GM23338 (cell line): ENCODE measurements around the gene TRIO. TPM values are rescaled to one million over a fixed set of nuclear protein-coding genes. Genes with fewer than 3 reads are reported as not detected.

Experiments used
- ATAC-seq: fragments of 200-7000 bp; cut with Tn5 transposase; 3 replicates; pipeline ENCODE4 v1.9.1; 2020
- DNase-seq: peaks from one replicate; pipeline ENCODE4 v3.0.0-alpha.2; 2015; ENCODE audit warnings: low spot score
- H2AFZ ChIP-seq: fragments of 200-600 bp; sonication (generic); 2 replicates; pipeline ENCODE4 v1.8.0; 2016; ENCODE audit warnings: antibody characterized with exemption, mild to moderate bottlenecking, moderate library complexity
- H3F3A ChIP-seq: fragments of 200-600 bp; sonication (generic); replicated peaks from 2 replicates; pipeline ENCODE4 v1.8.0; 2017; ENCODE audit warnings: antibody characterized with exemption, mixed run types, low read depth
- H3K27ac ChIP-seq: fragments of 200-600 bp; sonication (generic); 2 replicates; pipeline ENCODE4 v1.6.1; 2016; ENCODE audit warnings: low read depth
- H3K27me3 ChIP-seq: fragments of 200-600 bp; sonication (generic); 2 replicates; pipeline ENCODE4 v1.8.0; 2016; ENCODE audit warnings: mild to moderate bottlenecking, mixed run types, moderate library complexity; ENCODE audit not compliant: insufficient read depth
- H3K36me3 ChIP-seq: fragments of 200-600 bp; sonication (generic); 2 replicates; pipeline ENCODE4 v1.8.0; 2016; ENCODE audit warnings: mild to moderate bottlenecking; ENCODE audit not compliant: insufficient read depth
- H3K4me1 ChIP-seq: fragments of 200-600 bp; sonication (generic); 2 replicates; pipeline ENCODE4 v1.8.0; 2016; ENCODE audit warnings: mild to moderate bottlenecking, moderate library complexity; ENCODE audit not compliant: insufficient read depth
- H3K4me2 ChIP-seq: fragments of 200-600 bp; sonication (generic); 2 replicates; pipeline ENCODE4 v1.7.1; 2017; ENCODE audit warnings: mixed run types
- H3K4me3 ChIP-seq: fragments of 200-600 bp; sonication (generic); 2 replicates; pipeline ENCODE4 v1.6.1; 2016; ENCODE audit warnings: mixed run types
- H3K79me2 ChIP-seq: fragments of 200-600 bp; sonication (generic); replicated peaks from 2 replicates; pipeline ENCODE4 v1.8.0; 2017; ENCODE audit warnings: mild to moderate bottlenecking; ENCODE audit not compliant: insufficient read depth
- H3K9me2 ChIP-seq: fragments of 200-600 bp; sonication (generic); 2 replicates; pipeline ENCODE4 v1.8.0; 2017; ENCODE audit not compliant: insufficient read depth
- H4K20me1 ChIP-seq: fragments of 200-600 bp; sonication (generic); replicated peaks from 2 replicates; pipeline ENCODE4 v1.8.0; 2017; ENCODE audit warnings: mild to moderate bottlenecking; ENCODE audit not compliant: insufficient read depth
- H3K27ac Mint-ChIP-seq: 2 replicates; pipeline ENCODE4 v1.8.0; 2020; ENCODE audit warnings: inconsistent platforms, mild to moderate bottlenecking, moderate library complexity, mixed read lengths
- H3K27me3 Mint-ChIP-seq: 3 replicates; pipeline ENCODE4 v1.8.0; 2022; ENCODE audit warnings: low read depth, mild to moderate bottlenecking, moderate library complexity, mixed read lengths, inconsistent platforms; ENCODE audit not compliant: insufficient read depth, poor library complexity
- H3K36me3 Mint-ChIP-seq: 3 replicates; pipeline ENCODE4 v1.8.0; 2021; ENCODE audit warnings: low read depth, mild to moderate bottlenecking, inconsistent platforms, moderate library complexity, mixed read lengths
- H3K4me1 Mint-ChIP-seq: 3 replicates; pipeline ENCODE4 v1.8.0; 2020; ENCODE audit warnings: mild to moderate bottlenecking, inconsistent platforms, mixed read lengths
- H3K4me3 Mint-ChIP-seq: 3 replicates; pipeline ENCODE4 v1.8.0; 2021; ENCODE audit warnings: moderate library complexity, mild to moderate bottlenecking, inconsistent platforms, mixed read lengths
- H3K9me3 Mint-ChIP-seq: 3 replicates; pipeline ENCODE4 v1.8.0; 2020; ENCODE audit warnings: moderate library complexity, mild to moderate bottlenecking, inconsistent platforms, mixed read lengths
- CREB1 ChIP-seq: fragments of 250-450 bp; sonication (Bioruptor Pico); IDR thresholded peaks from 2 replicates; pipeline ENCODE4 v1.5.0; 2020; ENCODE audit warnings: low read depth, mild to moderate bottlenecking, moderate library complexity
- EZH2 ChIP-seq: fragments of 200-600 bp; sonication (generic); IDR thresholded peaks from one replicate; pipeline ENCODE4 v1.8.0; 2017; ENCODE audit warnings: antibody characterized with exemption, mild to moderate bottlenecking, low read depth; ENCODE audit not compliant: unreplicated experiment
- EZH2phosphoT487 ChIP-seq: fragments of 200-600 bp; sonication (generic); IDR thresholded peaks from one replicate; pipeline ENCODE4 v1.8.1; 2018; ENCODE audit warnings: antibody characterized with exemption; ENCODE audit not compliant: unreplicated experiment
- JUNB ChIP-seq: IDR thresholded peaks from one replicate; pipeline ENCODE4 v1.6.1; 2016; ENCODE audit warnings: antibody characterized with exemption; ENCODE audit not compliant: unreplicated experiment
- NANOG ChIP-seq: IDR thresholded peaks from 2 replicates; pipeline ENCODE4 v1.6.1; 2016; ENCODE audit warnings: antibody characterized with exemption, borderline replicate concordance
- POLR2AphosphoS5 ChIP-seq: IDR thresholded peaks from 2 replicates; pipeline ENCODE4 v1.6.1; 2016; ENCODE audit warnings: antibody characterized with exemption, low read depth
- STAT1 ChIP-seq: IDR thresholded peaks from one replicate; pipeline ENCODE4 v1.6.1; 2016; ENCODE audit warnings: antibody characterized with exemption; ENCODE audit not compliant: unreplicated experiment
- ZNF114 ChIP-seq: fragments of 250-450 bp; sonication (Bioruptor Pico); IDR thresholded peaks from 2 replicates; pipeline ENCODE4 v1.5.0; 2020; ENCODE audit warnings: mild to moderate bottlenecking, moderate library complexity
- ZNF331 ChIP-seq: fragments of 250-450 bp; sonication (Bioruptor Pico); IDR thresholded peaks from 2 replicates; pipeline ENCODE4 v1.5.0; 2020; ENCODE audit warnings: low read depth, mild to moderate bottlenecking, moderate library complexity
- polyA plus RNA-seq: library from polyadenylated mRNA; unstranded; fragments of >200 nt; fragmentation: Nextera tagmentation; extraction: Ambion mirVana; gene quantifications from 2 replicates; pipeline ENCODE4 v1.2.1, GENCODE V29; 2016
- total RNA-seq: library from RNA; depleted of rRNA; stranded (reverse); fragments of >200 nt; shearing (Covaris generic); gene quantifications from 2 replicates; pipeline ENCODE4 v1.2.3, GENCODE V29; 2014
- TF ChIP-seq, protein P1 (sequence below): fragments of 250-450 bp; sonication (Bioruptor Pico); IDR thresholded peaks from 2 replicates; pipeline ENCODE4 v1.5.0; 2020; ENCODE audit warnings: mild to moderate bottlenecking, moderate library complexity
- TF ChIP-seq, protein P2 (sequence below): IDR thresholded peaks from 2 replicates; pipeline ENCODE4 v1.6.1; 2016; ENCODE audit warnings: antibody characterized with exemption
- TF ChIP-seq, protein P3 (sequence below): IDR thresholded peaks from one replicate; pipeline ENCODE4 v1.6.1; 2018; ENCODE audit warnings: antibody characterized with exemption; ENCODE audit not compliant: unreplicated experiment
- TF ChIP-seq, protein P4 (sequence below), 2 experiments: fragments of 200-600 bp in 1 of 2; sonication (generic) in 1 of 2; conservative IDR thresholded peaks; 2 replicates each; pipeline versions ENCODE4 v1.5.1 to v1.6.1; 2016 to 2017; ENCODE audit warnings: antibody characterized with exemption in 2 of 2, low read depth in 2 of 2, mild to moderate bottlenecking in 2 of 2, moderate library complexity in 1 of 2

The TRIO gene
- total and polyA plus RNA-seq, 2 experiments from 2014 or later, result 13.8 to 113 TPM

DNA sequence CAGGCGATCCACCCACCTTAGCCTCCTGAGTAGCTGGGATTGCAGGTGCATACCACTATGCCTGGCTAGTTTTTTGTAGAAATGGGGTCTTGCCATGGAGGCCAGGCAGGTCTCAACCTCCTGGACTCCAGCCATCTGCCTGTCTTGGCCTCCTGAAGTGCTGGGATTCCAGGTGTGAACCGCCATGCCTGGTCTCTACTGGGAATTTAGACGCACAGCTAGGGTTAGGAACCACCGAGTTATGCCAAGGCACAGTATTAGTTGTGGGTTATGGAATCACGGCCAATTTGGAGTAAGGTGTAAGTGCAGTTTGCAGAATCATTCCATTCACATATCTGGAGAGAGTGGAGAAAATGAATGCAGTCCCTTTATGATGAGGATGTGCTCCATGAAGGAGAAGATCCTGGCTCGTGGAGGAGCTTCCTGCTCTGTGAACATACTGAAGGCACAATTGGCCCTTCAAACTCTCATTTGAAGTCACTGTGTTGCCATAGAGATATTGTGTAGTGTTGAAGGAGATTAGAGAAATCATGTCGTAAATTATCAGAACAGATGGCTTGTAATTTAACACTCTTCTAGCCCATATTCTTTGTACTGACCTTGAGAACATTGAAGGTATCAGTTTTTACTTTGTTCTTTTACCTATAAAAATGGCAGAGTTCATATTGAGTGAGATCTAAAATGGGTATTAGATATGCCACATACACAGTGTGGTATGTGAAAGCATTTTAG is 18.8 kb downstream of the TRIO start:
- no peak for ATAC-seq
- Histone ChIP-seq H3K36me3 (no peaks in the 10 kb centered on the region), H2AFZ (no peak overlapping the region), H3K4me2 (no peak overlapping the region), H3K9me2 (no peaks in the 10 kb centered on the region), H4K20me1 (peaks cover 62% of the 10 kb centered on the region), H3K4me1 (peaks cover 28% of the 10 kb centered on the region), H3K4me3 (no peak overlapping the region), H3F3A (no peaks in the 10 kb centered on the region), H3K27me3 (no peaks in the 10 kb centered on the region), H3K79me2 (peaks cover 99% of the 10 kb centered on the region), H3K27ac (no peak overlapping the region)
- H3K9me3 Mint-ChIP-seq, result peaks cover 10% of the 10 kb centered on the region; the same call in 2 of the 3 replicates
- no peak overlapping the region for H3K27ac Mint-ChIP-seq
- peaks cover 5% of the 10 kb centered on the region for H3K27me3 Mint-ChIP-seq
- H3K36me3 Mint-ChIP-seq, result peaks cover 23% of the 10 kb centered on the region
- DNase-seq, result no peak
- no peak overlapping the region for H3K4me3 Mint-ChIP-seq
- TF ChIP-seq EZH2 (no peak), STAT1 (no peak), JUNB (no peak), ZNF331 (CRISPR knock-in tag) (no peak), ZNF114 (CRISPR knock-in tag) (no peak), EZH2phosphoT487 (no peak), CREB1 (CRISPR knock-in tag) (no peak), NANOG (no peak), POLR2AphosphoS5 (no peak)
- TF ChIP-seq, protein P1, sequence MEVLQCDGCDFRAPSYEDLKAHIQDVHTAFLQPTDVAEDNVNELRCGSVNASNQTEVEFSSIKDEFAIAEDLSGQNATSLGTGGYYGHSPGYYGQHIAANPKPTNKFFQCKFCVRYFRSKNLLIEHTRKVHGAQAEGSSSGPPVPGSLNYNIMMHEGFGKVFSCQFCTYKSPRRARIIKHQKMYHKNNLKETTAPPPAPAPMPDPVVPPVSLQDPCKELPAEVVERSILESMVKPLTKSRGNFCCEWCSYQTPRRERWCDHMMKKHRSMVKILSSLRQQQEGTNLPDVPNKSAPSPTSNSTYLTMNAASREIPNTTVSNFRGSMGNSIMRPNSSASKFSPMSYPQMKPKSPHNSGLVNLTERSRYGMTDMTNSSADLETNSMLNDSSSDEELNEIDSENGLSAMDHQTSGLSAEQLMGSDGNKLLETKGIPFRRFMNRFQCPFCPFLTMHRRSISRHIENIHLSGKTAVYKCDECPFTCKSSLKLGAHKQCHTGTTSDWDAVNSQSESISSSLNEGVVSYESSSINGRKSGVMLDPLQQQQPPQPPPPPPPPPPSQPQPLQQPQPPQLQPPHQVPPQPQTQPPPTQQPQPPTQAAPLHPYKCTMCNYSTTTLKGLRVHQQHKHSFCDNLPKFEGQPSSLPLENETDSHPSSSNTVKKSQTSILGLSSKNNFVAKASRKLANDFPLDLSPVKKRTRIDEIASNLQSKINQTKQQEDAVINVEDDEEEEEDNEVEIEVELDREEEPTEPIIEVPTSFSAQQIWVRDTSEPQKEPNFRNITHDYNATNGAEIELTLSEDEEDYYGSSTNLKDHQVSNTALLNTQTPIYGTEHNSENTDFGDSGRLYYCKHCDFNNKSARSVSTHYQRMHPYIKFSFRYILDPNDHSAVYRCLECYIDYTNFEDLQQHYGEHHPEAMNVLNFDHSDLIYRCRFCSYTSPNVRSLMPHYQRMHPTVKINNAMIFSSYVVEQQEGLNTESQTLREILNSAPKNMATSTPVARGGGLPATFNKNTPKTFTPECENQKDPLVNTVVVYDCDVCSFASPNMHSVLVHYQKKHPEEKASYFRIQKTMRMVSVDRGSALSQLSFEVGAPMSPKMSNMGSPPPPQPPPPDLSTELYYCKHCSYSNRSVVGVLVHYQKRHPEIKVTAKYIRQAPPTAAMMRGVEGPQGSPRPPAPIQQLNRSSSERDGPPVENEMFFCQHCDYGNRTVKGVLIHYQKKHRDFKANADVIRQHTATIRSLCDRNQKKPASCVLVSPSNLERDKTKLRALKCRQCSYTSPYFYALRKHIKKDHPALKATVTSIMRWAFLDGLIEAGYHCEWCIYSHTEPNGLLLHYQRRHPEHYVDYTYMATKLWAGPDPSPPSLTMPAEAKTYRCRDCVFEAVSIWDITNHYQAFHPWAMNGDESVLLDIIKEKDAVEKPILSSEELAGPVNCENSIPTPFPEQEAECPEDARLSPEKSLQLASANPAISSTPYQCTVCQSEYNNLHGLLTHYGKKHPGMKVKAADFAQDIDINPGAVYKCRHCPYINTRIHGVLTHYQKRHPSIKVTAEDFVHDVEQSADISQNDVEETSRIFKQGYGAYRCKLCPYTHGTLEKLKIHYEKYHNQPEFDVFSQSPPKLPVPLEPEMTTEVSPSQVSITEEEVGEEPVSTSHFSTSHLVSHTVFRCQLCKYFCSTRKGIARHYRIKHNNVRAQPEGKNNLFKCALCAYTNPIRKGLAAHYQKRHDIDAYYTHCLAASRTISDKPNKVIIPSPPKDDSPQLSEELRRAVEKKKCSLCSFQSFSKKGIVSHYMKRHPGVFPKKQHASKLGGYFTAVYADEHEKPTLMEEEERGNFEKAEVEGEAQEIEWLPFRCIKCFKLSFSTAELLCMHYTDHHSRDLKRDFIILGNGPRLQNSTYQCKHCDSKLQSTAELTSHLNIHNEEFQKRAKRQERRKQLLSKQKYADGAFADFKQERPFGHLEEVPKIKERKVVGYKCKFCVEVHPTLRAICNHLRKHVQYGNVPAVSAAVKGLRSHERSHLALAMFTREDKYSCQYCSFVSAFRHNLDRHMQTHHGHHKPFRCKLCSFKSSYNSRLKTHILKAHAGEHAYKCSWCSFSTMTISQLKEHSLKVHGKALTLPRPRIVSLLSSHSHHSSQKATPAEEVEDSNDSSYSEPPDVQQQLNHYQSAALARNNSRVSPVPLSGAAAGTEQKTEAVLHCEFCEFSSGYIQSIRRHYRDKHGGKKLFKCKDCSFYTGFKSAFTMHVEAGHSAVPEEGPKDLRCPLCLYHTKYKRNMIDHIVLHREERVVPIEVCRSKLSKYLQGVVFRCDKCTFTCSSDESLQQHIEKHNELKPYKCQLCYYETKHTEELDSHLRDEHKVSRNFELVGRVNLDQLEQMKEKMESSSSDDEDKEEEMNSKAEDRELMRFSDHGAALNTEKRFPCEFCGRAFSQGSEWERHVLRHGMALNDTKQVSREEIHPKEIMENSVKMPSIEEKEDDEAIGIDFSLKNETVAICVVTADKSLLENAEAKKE, result no peak
- TF ChIP-seq, protein P2, sequence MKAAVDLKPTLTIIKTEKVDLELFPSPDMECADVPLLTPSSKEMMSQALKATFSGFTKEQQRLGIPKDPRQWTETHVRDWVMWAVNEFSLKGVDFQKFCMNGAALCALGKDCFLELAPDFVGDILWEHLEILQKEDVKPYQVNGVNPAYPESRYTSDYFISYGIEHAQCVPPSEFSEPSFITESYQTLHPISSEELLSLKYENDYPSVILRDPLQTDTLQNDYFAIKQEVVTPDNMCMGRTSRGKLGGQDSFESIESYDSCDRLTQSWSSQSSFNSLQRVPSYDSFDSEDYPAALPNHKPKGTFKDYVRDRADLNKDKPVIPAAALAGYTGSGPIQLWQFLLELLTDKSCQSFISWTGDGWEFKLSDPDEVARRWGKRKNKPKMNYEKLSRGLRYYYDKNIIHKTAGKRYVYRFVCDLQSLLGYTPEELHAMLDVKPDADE, result no peak
- TF ChIP-seq, protein P3, sequence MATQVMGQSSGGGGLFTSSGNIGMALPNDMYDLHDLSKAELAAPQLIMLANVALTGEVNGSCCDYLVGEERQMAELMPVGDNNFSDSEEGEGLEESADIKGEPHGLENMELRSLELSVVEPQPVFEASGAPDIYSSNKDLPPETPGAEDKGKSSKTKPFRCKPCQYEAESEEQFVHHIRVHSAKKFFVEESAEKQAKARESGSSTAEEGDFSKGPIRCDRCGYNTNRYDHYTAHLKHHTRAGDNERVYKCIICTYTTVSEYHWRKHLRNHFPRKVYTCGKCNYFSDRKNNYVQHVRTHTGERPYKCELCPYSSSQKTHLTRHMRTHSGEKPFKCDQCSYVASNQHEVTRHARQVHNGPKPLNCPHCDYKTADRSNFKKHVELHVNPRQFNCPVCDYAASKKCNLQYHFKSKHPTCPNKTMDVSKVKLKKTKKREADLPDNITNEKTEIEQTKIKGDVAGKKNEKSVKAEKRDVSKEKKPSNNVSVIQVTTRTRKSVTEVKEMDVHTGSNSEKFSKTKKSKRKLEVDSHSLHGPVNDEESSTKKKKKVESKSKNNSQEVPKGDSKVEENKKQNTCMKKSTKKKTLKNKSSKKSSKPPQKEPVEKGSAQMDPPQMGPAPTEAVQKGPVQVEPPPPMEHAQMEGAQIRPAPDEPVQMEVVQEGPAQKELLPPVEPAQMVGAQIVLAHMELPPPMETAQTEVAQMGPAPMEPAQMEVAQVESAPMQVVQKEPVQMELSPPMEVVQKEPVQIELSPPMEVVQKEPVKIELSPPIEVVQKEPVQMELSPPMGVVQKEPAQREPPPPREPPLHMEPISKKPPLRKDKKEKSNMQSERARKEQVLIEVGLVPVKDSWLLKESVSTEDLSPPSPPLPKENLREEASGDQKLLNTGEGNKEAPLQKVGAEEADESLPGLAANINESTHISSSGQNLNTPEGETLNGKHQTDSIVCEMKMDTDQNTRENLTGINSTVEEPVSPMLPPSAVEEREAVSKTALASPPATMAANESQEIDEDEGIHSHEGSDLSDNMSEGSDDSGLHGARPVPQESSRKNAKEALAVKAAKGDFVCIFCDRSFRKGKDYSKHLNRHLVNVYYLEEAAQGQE, result no peak
- TF ChIP-seq, protein P4, sequence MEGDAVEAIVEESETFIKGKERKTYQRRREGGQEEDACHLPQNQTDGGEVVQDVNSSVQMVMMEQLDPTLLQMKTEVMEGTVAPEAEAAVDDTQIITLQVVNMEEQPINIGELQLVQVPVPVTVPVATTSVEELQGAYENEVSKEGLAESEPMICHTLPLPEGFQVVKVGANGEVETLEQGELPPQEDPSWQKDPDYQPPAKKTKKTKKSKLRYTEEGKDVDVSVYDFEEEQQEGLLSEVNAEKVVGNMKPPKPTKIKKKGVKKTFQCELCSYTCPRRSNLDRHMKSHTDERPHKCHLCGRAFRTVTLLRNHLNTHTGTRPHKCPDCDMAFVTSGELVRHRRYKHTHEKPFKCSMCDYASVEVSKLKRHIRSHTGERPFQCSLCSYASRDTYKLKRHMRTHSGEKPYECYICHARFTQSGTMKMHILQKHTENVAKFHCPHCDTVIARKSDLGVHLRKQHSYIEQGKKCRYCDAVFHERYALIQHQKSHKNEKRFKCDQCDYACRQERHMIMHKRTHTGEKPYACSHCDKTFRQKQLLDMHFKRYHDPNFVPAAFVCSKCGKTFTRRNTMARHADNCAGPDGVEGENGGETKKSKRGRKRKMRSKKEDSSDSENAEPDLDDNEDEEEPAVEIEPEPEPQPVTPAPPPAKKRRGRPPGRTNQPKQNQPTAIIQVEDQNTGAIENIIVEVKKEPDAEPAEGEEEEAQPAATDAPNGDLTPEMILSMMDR (conservative IDR thresholded peaks at IDR 0.05; ENCODE audit: low read depth in 2 of 2), result no peak
- peaks cover 40% of the 10 kb centered on the region for H3K4me1 Mint-ChIP-seq
